Loucy (cell line): ENCODE measurements around the gene RRAGB.

ENCODE experiments used
- H2AFZ ChIP-seq: fragments of 200-600 bp; sonication (generic); 2 replicates; pipeline ENCODE4 v1.6.0; 2016; ENCODE audit warnings: antibody characterized with exemption, mild to moderate bottlenecking, low read length, moderate library complexity
- H3F3A ChIP-seq: fragments of 200-600 bp; 2 replicates; pipeline ENCODE4 v1.6.0; 2016; ENCODE audit warnings: antibody characterized with exemption, low read depth, mild to moderate bottlenecking
- H3K27me3 ChIP-seq: fragments of 200-600 bp; sonication (generic); 2 replicates; pipeline ENCODE4 v1.6.1; 2014; ENCODE audit warnings: low read length, mild to moderate bottlenecking; ENCODE audit not compliant: insufficient read depth, poor library complexity, severe bottlenecking
- H3K36me3 ChIP-seq: fragments of 200-600 bp; sonication (generic); 2 replicates; pipeline ENCODE4 v1.6.1; 2016; ENCODE audit warnings: low read length; ENCODE audit not compliant: insufficient read depth
- H3K4me1 ChIP-seq: fragments of 200-600 bp; sonication (generic); 2 replicates; pipeline ENCODE4 v1.5.1; 2014; ENCODE audit warnings: low read length, mild to moderate bottlenecking; ENCODE audit not compliant: insufficient read depth, poor library complexity, severe bottlenecking
- H3K4me2 ChIP-seq: fragments of 200-600 bp; sonication (generic); 2 replicates; pipeline ENCODE4 v1.6.0; 2014; ENCODE audit warnings: antibody characterized with exemption, low read length, low read depth, mild to moderate bottlenecking; ENCODE audit not compliant: poor library complexity, severe bottlenecking
- H3K4me3 ChIP-seq: fragments of 200-600 bp; sonication (generic); 2 replicates; pipeline ENCODE4 v1.5.1; 2014; ENCODE audit warnings: low read length, mild to moderate bottlenecking, mixed read lengths; ENCODE audit not compliant: poor library complexity, severe bottlenecking
- H3K79me2 ChIP-seq: fragments of 200-600 bp; sonication (generic); 2 replicates; pipeline ENCODE4 v1.6.1; 2014; ENCODE audit warnings: low read length; ENCODE audit not compliant: insufficient read depth
- H3K9ac ChIP-seq: fragments of 200-600 bp; sonication (generic); 2 replicates; pipeline ENCODE4 v1.6.0; 2014; ENCODE audit warnings: mild to moderate bottlenecking, low read depth, low read length, moderate library complexity; ENCODE audit not compliant: poor library complexity, severe bottlenecking
- H3K9me2 ChIP-seq: fragments of 200-600 bp; sonication (generic); replicated peaks from 2 replicates; pipeline ENCODE4 v1.6.1; 2016; ENCODE audit warnings: low read depth, low read length, mixed read lengths
- H3K9me3 ChIP-seq: fragments of 200-600 bp; sonication (generic); 2 replicates; pipeline ENCODE4 v1.6.1; 2014; ENCODE audit warnings: mild to moderate bottlenecking, antibody characterized with exemption, low read length, low read depth; ENCODE audit not compliant: insufficient read depth
- H4K20me1 ChIP-seq: fragments of 200-600 bp; sonication (generic); 2 replicates; pipeline ENCODE4 v1.6.0; 2014; ENCODE audit warnings: antibody characterized with exemption, low read length, mild to moderate bottlenecking; ENCODE audit not compliant: insufficient read depth, poor library complexity, severe bottlenecking
- CTCF ChIP-seq: fragments of 200-600 bp; sonication (generic); conservative IDR thresholded peaks from 2 replicates; pipeline ENCODE4 v1.5.1; 2014; ENCODE audit warnings: mild to moderate bottlenecking, antibody characterized with exemption, low read length
- EZH2phosphoT487 ChIP-seq: fragments of 200-600 bp; IDR thresholded peaks from 2 replicates; pipeline ENCODE4 v1.6.1; 2018; ENCODE audit warnings: antibody characterized with exemption, mild to moderate bottlenecking, moderate library complexity, borderline replicate concordance

The RRAGB gene

GRCh38 chrX:55778322-55778721 is 60.8 kb downstream of the RRAGB start:
- Histone ChIP-seq H3K4me1 (no peaks in the 10 kb centered on the region), H3K36me3 (no peaks in the 10 kb centered on the region), H4K20me1 (no peaks in the 10 kb centered on the region), H3K9me3 (no peaks in the 10 kb centered on the region), H3K27me3 (no peaks in the 10 kb centered on the region), H3K9ac (no peak overlapping the region), H3K79me2 (no peaks in the 10 kb centered on the region), H3K4me3 (no peak overlapping the region), H3K4me2 (no peak overlapping the region), H3K9me2 (no peaks in the 10 kb centered on the region), H3F3A (no peaks in the 10 kb centered on the region), H2AFZ (no peak overlapping the region)
- TF ChIP-seq CTCF (no peak), EZH2phosphoT487 (no peak)

- no peaks in the 10 kb centered on the region for H3K4me1 ChIP-seq
- no peak overlapping the region for H3K4me2 ChIP-seq
- no peaks in the 10 kb centered on the region for H4K20me1 ChIP-seq
- no peak overlapping the region for H3K9ac ChIP-seq
- TF ChIP-seq EZH2phosphoT487 (no peak), CTCF (no peak)
- H3F3A ChIP-seq: no peaks in the 10 kb centered on the region
- H3K27me3 ChIP-seq: no peaks in the 10 kb centered on the region
- no peaks in the 10 kb centered on the region for H3K9me3 ChIP-seq
- H2AFZ ChIP-seq: no peak overlapping the region
- H3K9me2 ChIP-seq: no peaks in the 10 kb centered on the region
- H3K4me3 ChIP-seq: no peak overlapping the region
- no peaks in the 10 kb centered on the region for H3K36me3 ChIP-seq
- H3K79me2 ChIP-seq: no peaks in the 10 kb centered on the region
These were observed 66.2 kb downstream of the RRAGB start for GRCh38 chrX:55783723-55784122.

GRCh38 chrX:55787063-55787462 is 69.5 kb downstream of the RRAGB start:
- Histone ChIP-seq H4K20me1 (no peaks in the 10 kb centered on the region), H3K4me2 (no peak overlapping the region), H3F3A (no peaks in the 10 kb centered on the region), H3K79me2 (no peaks in the 10 kb centered on the region), H3K4me1 (no peaks in the 10 kb centered on the region), H2AFZ (no peak overlapping the region), H3K9me2 (no peaks in the 10 kb centered on the region), H3K4me3 (no peak overlapping the region), H3K27me3 (no peaks in the 10 kb centered on the region), H3K36me3 (no peaks in the 10 kb centered on the region), H3K9ac (no peak overlapping the region), H3K9me3 (no peaks in the 10 kb centered on the region)
- TF ChIP-seq CTCF (no peak), EZH2phosphoT487 (no peak)
